Chondrocyte (in vitro differentiated cells): ENCODE measurements around the gene RELB. TPM values are rescaled to one million over a fixed set of nuclear protein-coding genes. Genes with fewer than 3 reads are reported as not detected.

Experiments
- DNase-seq: peaks from one replicate; pipeline ENCODE4 v3.0.0; 2021; ENCODE audit warnings: mixed read lengths, low spot score
- H3K27ac Mint-ChIP-seq: one replicate; pipeline ENCODE4 v1.8.0; 2021; ENCODE audit warnings: mild to moderate bottlenecking, moderate library complexity, mixed read lengths; ENCODE audit not compliant: unreplicated experiment
- H3K27me3 Mint-ChIP-seq: 2 replicates; pipeline ENCODE4 v1.8.0; 2021; ENCODE audit warnings: low read depth, mixed read lengths
- H3K36me3 Mint-ChIP-seq: 2 replicates; pipeline ENCODE4 v1.8.0; 2021; ENCODE audit warnings: low read depth, mixed read lengths
- H3K4me1 Mint-ChIP-seq: 2 replicates; pipeline ENCODE4 v1.8.0; 2021; ENCODE audit warnings: low read depth, mild to moderate bottlenecking, mixed read lengths
- H3K4me3 Mint-ChIP-seq: one replicate; pipeline ENCODE4 v1.8.0; 2021; ENCODE audit warnings: mild to moderate bottlenecking, moderate library complexity, mixed read lengths; ENCODE audit not compliant: unreplicated experiment
- H3K9me3 Mint-ChIP-seq: 2 replicates; pipeline ENCODE4 v1.8.0; 2021; ENCODE audit warnings: low read depth, mixed read lengths
- CTCF ChIP-seq: fragments of 200-600 bp; sonication (generic); IDR thresholded peaks from 2 replicates; pipeline ENCODE4 v1.5.0; 2021; ENCODE audit warnings: antibody characterized with exemption, mild to moderate bottlenecking, moderate library complexity
- total RNA-seq: library from RNA; stranded (reverse); gene quantifications from 3 replicates; pipeline ENCODE4 v1.2.1, GENCODE V29; 2021

Gene RELB
- total RNA-seq, 1 donor from 2014 or later, result 11.0 TPM

DNA sequence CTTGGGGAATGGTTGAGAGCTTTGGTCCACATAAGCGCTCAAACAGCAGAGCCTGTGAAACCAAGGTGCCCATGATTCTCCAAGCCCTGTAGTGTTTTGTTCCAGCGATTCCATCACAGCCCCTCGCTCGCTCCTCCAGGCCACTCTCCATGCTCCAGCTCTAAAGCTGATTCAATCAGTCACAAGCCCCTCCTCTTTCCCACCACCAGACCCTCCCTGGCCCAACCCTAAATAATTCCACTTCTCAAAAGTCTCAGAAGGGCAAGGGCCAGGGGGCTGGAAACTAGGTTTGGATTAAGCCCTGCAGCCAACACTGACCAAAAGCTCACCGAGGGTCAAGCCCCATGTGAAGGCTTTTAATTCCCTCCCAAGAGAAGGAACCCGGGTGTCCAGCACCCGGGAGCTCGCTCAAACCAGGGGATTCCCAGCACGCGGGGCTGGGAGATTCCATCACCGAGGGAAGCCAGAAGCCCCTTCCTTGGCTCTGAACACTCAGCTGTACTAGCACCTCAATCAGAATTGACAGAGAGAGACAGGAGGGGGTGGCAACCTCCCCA, 73.6 kb downstream of the RELB start:
- H3K9me3 Mint-ChIP-seq, result no peaks in the 10 kb centered on the region
- no peak for TF ChIP-seq CTCF
- no peak for DNase-seq
- no peaks in the 10 kb centered on the region for H3K27me3 Mint-ChIP-seq
- H3K4me1 Mint-ChIP-seq, result peaks cover 14% of the 10 kb centered on the region
- H3K36me3 Mint-ChIP-seq, result peaks cover 8% of the 10 kb centered on the region
- H3K4me3 Mint-ChIP-seq, result no peak overlapping the region
- H3K27ac Mint-ChIP-seq, result peak overlapping the region; percentile 20

DNA sequence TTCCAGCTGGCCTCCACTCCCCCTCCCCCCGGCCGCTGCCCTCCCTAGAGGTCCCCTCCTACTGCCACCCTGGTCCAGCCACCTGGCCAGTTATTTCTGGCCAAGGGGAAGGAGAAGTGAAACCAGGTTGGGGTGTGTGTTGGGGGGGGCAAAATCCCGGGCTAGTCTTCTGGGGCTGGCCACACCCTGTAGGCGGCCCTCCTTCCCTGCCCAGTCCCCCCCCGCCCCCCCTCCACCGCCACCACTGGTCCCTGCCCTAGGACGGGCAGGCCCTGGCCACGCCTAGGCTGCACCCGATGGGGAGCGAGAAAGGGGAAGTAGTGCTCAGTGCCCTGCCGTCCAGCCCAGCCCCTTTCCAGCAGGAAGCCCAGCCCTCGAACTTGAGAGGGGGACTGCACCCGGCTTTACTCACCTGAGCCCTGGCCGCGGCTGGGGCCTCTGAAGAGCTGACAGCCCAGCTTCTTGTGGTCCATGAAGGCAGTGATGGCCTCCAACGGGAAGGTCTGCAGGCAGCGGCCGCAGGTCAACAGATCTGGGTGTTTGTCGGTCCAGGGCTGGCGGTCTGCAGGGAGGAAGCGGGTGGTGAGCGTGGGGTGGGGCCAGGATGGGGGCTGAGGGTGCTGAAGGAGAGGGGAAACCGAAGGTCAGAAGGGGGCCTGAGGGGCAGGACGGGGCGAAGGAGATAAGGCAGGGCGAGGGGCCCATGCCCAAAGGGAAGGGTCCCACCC, 74.2 kb downstream of the RELB start:
- no peak for DNase-seq
- TF ChIP-seq CTCF, result no peak
- Mint-ChIP-seq H3K36me3 (peaks cover 3% of the 10 kb centered on the region), H3K9me3 (no peaks in the 10 kb centered on the region), H3K4me1 (peaks cover 21% of the 10 kb centered on the region), H3K27ac (no peak overlapping the region), H3K27me3 (no peaks in the 10 kb centered on the region), H3K4me3 (peak overlapping the region; percentile 31)

- peaks cover 25% of the 10 kb centered on the region for H3K4me1 Mint-ChIP-seq
- DNase-seq, result no peak
These were observed 75.0 kb downstream of the RELB start, which contains the start of gene ZNF296 for GRCh38 chr19:45076029-45076850. Gene ZNF296, minus strand, starts transcription at chr19:45076478. Its CDS starts 105 bp downstream, at chr19:45076373.

DNA sequence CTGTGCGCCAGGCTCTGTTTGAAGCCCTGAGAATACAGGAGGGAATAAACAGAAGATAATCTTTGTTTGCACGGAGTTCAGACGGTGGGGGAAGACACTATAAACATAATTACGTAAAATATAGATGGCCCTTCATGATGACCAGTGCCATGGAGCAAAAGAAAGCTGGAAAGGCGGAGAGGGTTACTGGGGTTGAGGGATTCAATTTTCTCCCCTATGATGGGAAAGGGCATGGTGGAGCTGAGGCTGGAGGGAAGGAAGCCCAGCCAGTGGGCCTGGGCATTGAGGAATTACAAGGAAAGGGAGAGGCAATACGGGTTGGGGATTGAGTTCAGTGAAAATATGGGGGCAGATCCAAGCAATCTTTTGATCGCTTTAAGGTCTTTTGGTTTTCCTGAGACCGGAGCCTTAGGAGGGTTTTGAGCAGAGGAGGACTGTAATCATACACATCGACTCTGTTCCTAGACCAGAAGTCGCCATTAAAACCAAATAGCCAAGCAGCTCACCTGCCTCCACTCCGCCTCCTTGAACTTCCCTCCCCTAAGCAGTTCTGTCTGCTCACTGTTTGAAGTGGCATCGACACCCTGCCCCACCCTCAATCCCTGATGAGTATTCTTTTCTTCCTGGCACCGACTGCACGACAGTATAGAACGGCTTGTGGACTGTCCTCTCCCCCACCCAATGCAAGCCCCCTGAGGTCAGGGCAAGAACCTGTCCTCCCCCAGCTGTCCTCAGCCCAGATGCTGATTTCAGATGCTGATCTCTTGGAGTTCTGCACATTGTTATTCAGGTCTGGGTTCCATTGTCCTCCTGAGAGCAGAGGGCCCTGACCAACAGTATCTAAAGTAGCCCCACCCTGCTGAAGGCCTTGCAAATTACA, 75.8 kb downstream of the RELB start:
- DNase-seq, result no peak
- Mint-ChIP-seq H3K4me1 (peaks cover 28% of the 10 kb centered on the region), H3K4me3 (peak overlapping the region; percentile 51), H3K27ac (no peak overlapping the region), H3K36me3 (peaks cover 4% of the 10 kb centered on the region), H3K9me3 (no peaks in the 10 kb centered on the region), H3K27me3 (no peaks in the 10 kb centered on the region)
- TF ChIP-seq CTCF, result no peak

More at GRCh38 chr19:45076029-45076850, 75.0 kb downstream of the RELB start, which contains the start of gene ZNF296:
- TF ChIP-seq CTCF, result no peak
- Mint-ChIP-seq H3K27me3 (no peaks in the 10 kb centered on the region), H3K4me3 (peak within 1 kb of the TSS; percentile 51), H3K27ac (no peak within 1 kb of the TSS), H3K36me3 (no peaks in the 10 kb centered on the region), H3K9me3 (no peaks in the 10 kb centered on the region)
